ENCODE measurements around the gene LRRC32.
A peak's percentile ranks its signal among the peaks of the same experiment; 100 is the strongest.

Gene LRRC32

DNA sequence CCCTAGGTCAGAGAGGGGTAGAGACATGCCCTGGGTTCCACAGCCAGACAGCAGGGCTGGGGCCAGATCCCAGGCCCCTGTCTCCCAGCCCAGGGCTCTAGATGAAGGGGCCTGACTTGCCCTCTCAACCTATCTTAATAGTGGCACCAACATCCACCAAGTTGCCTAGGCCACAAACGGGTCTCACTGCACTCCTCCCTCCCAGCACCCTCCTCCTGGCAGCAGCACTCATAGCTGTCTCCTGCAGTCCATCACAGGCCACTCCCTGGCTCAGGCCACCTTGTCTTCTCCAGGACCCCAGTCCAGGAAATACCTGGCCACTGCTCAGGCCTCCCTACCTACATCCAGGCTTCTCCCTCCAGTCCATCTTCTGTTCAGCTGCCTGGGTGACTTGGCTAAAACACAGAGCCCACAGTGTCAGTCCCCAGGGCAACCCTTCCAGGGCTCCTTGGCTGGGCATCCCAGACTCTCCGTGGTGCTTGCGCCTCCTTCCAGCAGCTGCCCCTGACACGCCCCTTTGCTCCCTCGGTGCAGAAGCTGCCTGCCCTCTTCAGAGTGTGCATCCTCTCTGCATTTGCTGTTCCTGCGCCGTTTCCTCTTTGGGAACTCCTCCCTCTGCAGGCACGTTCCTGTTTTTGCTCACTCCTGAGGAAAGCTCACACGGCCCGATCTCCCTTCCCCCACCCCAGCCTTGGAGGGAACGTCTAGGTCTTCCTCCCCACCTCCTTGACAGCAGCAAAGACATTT lies 40.5 kb downstream of the LRRC32 start:
- Mint-ChIP-seq H3K9me3 (peaks cover 11% of the 10 kb centered on the region), H3K27me3 (no peaks in the 10 kb centered on the region), H3K4me3 (peak overlapping the region; percentile 13), H3K27ac (peak overlapping the region; percentile 67), H3K36me3 (ENCODE audit: low read depth) (no peaks in the 10 kb centered on the region), H3K4me1 (ENCODE audit: low read depth) (peaks cover 46% of the 10 kb centered on the region)
- DNase-seq = no peak

DNA sequence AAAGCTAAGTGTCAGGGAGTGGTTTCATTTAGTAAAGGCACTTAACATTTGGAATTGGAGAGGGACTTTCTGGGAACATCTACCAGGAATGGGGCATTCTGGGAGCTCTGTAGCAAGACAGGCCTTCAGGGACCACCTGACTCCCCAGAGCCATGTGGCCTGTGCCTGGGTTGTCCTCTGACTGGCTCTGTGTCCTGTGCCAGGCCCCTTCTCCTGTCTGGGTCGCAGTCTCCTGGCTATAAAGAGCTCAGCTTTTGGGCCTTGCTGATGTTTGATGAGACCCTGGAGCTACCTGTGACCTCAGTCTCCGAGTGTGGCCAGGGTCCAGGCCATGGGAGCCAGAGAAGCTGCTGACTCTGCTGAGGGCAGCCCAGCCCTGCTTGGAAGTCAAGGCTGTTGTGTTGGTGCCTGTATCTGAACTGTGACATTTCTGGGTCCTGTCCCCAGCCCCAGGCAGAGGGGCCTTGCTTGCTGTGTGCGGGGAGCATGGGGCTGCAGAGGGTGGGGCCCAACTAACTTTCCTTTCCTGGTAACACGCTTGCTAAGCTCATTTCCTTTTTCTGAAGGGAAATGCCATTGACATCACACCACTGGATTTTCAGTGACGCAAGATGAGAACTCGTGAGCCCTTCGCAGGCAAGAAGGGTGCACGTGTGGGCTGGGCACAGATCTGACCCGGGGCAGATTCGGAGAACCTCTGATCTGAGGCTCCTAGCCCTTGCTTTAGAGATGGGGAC lies 41.3 kb downstream of the LRRC32 start:
- H3K4me1 Mint-ChIP-seq (ENCODE audit: low read depth) = peaks cover 46% of the 10 kb centered on the region
- peak; percentile 43 for DNase-seq
- no peaks in the 10 kb centered on the region for H3K27me3 Mint-ChIP-seq
- H3K4me3 Mint-ChIP-seq = no peak overlapping the region
- no peaks in the 10 kb centered on the region for H3K36me3 Mint-ChIP-seq (ENCODE audit: low read depth)
- peaks cover 11% of the 10 kb centered on the region for H3K9me3 Mint-ChIP-seq
- H3K27ac Mint-ChIP-seq = peak overlapping the region; percentile 67

DNA sequence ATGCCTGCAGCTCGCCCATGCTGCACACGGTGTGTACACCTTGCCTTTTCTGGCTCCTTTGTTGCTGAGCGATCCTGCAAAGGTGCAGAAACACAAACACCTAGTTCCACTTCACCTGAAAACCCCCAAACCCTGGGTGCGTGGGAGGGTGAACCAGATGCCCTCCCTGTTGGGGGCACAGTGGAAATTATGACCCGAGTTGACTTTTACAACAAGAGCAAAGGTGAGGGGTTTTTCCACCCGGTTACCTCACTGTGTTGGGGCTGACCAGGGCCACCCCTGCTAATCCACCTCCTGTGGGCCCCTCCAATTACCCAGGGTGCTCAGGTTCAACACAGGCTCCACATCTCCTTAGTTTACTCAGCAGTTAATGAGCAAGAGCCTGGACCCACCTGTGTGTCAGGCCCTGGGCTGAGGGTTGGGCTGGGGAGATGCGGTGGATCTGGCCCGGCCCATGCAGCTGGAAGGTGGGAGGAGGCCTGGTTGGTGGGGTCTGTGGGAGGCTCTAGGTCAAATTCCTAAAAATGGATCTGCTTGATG lies 42.1 kb downstream of the LRRC32 start:
- H3K27me3 Mint-ChIP-seq = no peaks in the 10 kb centered on the region
- peaks cover 46% of the 10 kb centered on the region for H3K4me1 Mint-ChIP-seq (ENCODE audit: low read depth)
- peaks cover 11% of the 10 kb centered on the region for H3K9me3 Mint-ChIP-seq
- no peak overlapping the region for H3K4me3 Mint-ChIP-seq
- H3K27ac Mint-ChIP-seq = peak overlapping the region; percentile 67
- H3K36me3 Mint-ChIP-seq (ENCODE audit: low read depth) = no peaks in the 10 kb centered on the region
- peak; percentile 54 for DNase-seq

DNA sequence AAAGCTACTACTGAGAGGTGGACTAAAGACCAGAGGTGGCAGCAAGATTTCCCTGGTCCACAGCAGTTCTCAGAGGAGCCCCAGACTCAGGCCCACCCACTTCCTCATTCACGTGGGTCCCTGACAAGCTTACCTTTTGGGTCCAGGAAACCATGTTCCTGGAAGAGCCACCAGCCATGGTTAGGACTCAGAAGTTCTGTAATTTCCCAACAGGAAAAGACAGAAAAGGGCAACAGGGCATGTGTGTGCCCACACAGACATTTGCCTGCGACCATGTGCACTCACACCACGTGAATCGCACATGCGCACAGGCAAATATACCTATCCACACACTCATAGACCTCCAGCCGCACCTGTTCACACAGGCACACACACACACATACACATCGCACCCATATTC lies 42.9 kb downstream of the LRRC32 start:
- H3K27me3 Mint-ChIP-seq = no peaks in the 10 kb centered on the region
- peak; percentile 26 for DNase-seq
- H3K4me3 Mint-ChIP-seq = no peak overlapping the region
- peaks cover 45% of the 10 kb centered on the region for H3K4me1 Mint-ChIP-seq (ENCODE audit: low read depth)
- H3K27ac Mint-ChIP-seq = peak overlapping the region; percentile 83
- H3K9me3 Mint-ChIP-seq = peaks cover 11% of the 10 kb centered on the region
- H3K36me3 Mint-ChIP-seq (ENCODE audit: low read depth) = no peaks in the 10 kb centered on the region

DNA sequence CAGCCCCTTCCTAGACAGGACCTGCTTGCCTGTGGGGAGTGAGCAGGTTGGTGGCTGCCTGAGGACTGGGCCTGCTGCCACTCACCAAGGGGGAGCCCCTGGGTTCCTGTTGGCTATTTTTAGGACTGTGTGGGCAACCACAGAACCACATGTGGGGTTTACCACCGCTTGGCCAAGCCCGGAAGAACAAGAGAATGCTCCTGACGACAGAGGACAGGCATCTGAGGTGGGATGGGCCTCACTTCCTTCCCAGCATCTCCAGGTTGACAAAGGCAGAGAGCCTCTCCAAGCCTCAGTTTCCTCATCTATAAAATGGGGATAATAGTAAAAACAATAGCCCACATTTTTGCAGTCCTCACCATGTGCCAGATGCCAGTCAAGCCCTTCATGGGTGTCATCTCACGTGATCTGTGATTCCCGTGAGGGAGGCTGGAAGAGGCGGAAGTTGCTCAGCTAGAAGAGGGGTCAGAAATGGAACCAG lies 43.6 kb downstream of the LRRC32 start:
- Mint-ChIP-seq H3K27me3 (no peaks in the 10 kb centered on the region), H3K4me3 (no peak overlapping the region), H3K27ac (peak overlapping the region; percentile 83), H3K9me3 (peaks cover 11% of the 10 kb centered on the region), H3K4me1 (ENCODE audit: low read depth) (peaks cover 44% of the 10 kb centered on the region), H3K36me3 (ENCODE audit: low read depth) (no peaks in the 10 kb centered on the region)
- DNase-seq = peak; percentile 58

DNA sequence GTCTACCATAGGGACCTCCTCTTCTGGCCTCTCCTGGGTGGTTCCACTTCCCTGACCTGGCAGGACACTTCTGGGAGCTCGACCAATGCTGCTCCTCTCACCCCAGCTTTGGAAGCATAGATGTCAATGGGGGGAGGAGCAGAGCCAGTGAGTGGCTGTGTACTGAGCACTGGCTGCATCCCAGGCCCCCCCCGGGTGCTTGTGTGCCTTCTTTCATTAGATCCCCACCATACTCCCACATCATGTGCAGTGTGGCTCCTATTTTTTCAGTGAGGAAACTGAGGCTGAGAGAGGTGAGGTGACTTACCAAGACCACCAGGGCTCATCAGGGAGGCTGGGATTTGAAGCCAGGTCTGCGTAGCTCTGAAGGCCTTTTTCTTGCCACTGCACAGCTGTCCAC lies 44.3 kb downstream of the LRRC32 start:
- DNase-seq = no peak
- Mint-ChIP-seq H3K9me3 (peaks cover 11% of the 10 kb centered on the region), H3K36me3 (ENCODE audit: low read depth) (no peaks in the 10 kb centered on the region), H3K4me1 (ENCODE audit: low read depth) (peaks cover 44% of the 10 kb centered on the region), H3K4me3 (no peak overlapping the region), H3K27ac (no peak overlapping the region), H3K27me3 (no peaks in the 10 kb centered on the region)

DNA sequence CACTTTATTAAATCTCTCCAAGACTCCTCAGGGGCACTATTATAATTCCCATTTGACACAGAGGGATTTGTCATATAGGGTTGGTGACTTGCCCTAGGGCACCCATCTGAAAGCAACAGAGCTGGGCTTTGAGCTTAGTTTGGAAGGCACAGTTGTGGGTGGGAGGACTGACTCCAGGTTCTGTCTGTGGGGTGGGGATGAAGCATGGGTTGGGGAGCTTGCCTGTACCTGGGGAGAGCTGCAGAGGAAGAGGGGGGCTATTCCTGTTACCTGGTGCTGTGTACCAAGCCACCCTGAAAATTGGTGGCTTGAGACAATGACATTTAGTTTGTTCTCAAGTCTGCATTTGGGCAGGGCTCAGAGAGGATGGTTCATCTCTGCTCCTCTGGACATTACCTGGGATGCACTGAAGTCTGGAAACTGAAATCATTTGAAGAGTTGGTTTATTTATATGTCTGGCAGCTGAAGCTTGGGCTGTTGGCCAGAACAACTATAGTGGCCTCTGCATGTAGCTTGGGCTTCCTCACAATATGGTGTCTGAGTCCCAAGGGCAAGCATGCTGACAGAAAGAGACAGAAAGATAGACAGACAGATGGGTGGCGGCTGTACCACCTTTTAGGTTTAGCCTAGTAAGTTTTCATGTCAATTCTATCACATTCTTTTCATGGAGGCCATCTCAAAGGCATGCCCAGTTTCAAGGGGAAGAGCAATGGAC lies 44.9 kb downstream of the LRRC32 start:
- Mint-ChIP-seq H3K4me1 (ENCODE audit: low read depth) (peaks cover 43% of the 10 kb centered on the region), H3K27ac (no peak overlapping the region), H3K27me3 (no peaks in the 10 kb centered on the region), H3K9me3 (peaks cover 11% of the 10 kb centered on the region), H3K36me3 (ENCODE audit: low read depth) (no peaks in the 10 kb centered on the region), H3K4me3 (no peak overlapping the region)
- DNase-seq = no peak

DNA sequence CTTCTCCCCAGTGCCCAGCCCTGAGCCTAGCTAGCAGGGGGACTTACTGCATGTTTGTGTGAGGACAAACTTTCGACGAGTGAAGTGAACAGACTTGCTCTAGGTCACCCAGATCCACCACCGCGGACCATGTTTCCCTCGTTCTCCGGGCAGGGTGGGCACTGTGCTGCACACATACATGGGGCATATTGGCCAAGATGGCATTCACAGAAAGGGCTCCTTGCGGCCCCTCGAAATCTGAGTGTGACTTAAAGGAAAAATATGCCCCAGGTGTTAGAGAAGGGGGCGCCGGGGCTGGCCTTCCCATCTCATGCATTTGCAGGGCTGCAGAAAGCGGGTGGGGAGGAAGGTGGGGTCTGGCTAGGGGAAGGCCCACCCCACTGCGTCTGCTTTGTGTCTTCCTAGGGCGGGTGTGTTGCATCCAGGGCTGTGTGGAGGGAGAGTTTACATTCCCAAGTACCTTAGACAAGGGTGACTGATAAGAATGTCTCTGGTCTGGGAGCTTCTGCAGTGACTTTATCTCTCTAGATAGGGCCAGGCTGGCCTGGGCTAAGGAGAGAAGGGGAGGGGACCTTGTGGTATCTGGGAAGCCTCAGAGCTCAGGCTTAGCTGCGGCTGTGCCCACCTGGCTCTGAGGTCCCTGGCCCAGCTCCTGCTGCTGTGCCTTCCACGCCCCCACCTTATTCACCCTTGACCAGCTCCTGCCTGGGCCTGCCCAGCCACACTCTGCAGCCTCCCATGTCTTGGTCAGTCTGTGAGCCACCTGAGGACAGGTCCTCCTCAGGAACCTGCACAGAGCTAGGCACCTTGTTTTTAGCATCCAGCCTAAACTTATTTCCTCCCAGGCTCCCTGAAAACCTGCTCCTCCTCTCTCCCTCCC lies 45.8 kb downstream of the LRRC32 start:
- no peak overlapping the region for H3K4me3 Mint-ChIP-seq

DNA sequence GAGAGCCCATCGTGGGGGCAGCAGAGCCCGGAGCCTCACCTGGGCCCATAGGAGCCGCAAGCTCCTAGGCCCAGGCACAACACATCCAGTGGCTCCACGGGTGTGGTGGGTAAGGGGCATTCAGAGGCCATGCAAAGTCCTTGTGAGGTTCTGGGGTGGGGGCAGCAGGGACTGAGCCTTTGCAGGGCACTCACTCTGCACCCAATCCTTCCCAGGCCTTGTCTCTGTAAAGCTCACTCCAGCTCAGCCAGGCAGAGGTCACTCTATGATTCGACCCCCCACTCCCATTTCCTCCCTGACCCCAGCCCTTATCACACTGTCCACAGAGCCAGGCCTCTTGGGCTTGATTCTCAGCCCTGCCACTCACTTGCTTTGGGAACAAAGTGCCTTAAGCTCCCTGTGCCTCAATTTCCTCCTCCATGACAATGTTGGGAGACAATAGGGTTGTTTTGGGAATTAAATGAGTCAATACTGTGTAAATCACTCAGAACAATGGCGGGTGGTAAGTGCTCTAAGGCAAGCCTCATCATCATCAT lies 46.6 kb downstream of the LRRC32 start:
- H3K4me1 Mint-ChIP-seq (ENCODE audit: low read depth) = peaks cover 26% of the 10 kb centered on the region
- H3K27me3 Mint-ChIP-seq = no peaks in the 10 kb centered on the region
- H3K27ac Mint-ChIP-seq = no peak overlapping the region
- DNase-seq = no peak
- H3K4me3 Mint-ChIP-seq = no peak overlapping the region
- no peaks in the 10 kb centered on the region for H3K36me3 Mint-ChIP-seq (ENCODE audit: low read depth)
- peaks cover 11% of the 10 kb centered on the region for H3K9me3 Mint-ChIP-seq

More for the DNA sequence above, 45.8 kb downstream of the LRRC32 start:
- no peaks in the 10 kb centered on the region for H3K27me3 Mint-ChIP-seq
- DNase-seq = peak; percentile 12
- peaks cover 34% of the 10 kb centered on the region for H3K4me1 Mint-ChIP-seq (ENCODE audit: low read depth)
- no peak overlapping the region for H3K27ac Mint-ChIP-seq
- H3K9me3 Mint-ChIP-seq = peaks cover 11% of the 10 kb centered on the region
- H3K36me3 Mint-ChIP-seq (ENCODE audit: low read depth) = no peaks in the 10 kb centered on the region

DNA sequence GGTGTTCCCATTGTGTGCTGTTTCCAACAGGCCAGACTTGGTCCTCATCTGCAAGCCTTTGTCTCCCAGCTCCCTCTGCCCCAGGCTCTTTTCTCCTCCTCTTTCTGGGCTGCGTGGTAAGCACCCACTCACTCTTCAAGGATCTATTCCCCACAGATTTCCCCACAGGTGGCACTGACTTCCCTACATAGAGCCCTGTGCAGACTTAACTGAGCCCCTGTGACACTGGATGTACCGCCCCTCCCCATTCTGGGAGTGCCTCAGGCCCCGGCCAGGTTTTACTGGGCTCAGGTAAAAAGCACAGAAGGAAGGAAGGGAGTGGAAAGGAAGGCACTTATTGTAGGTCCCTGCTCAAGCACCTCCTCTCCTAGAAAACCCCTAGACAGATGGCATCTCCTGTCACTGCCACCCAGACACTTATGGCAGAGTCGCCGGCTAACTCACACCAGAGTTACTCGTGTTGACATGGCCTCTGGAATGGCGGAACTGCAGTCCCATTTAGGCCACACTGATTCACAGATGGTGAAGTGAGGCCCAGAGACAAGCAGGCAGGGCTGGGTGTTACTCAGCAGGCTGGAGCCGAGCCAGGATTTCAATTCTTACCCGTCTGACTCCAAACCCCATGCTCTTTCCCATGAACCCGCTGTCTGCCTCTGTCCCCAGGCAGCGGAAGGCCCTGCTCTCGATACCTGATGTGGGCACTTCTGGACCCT lies 47.2 kb downstream of the LRRC32 start:
- no peak overlapping the region for H3K4me3 Mint-ChIP-seq
- H3K9me3 Mint-ChIP-seq = peaks cover 17% of the 10 kb centered on the region
- H3K27me3 Mint-ChIP-seq = no peaks in the 10 kb centered on the region
- peaks cover 20% of the 10 kb centered on the region for H3K4me1 Mint-ChIP-seq (ENCODE audit: low read depth)
- DNase-seq = no peak
- H3K36me3 Mint-ChIP-seq (ENCODE audit: low read depth) = no peaks in the 10 kb centered on the region
- no peak overlapping the region for H3K27ac Mint-ChIP-seq

DNA sequence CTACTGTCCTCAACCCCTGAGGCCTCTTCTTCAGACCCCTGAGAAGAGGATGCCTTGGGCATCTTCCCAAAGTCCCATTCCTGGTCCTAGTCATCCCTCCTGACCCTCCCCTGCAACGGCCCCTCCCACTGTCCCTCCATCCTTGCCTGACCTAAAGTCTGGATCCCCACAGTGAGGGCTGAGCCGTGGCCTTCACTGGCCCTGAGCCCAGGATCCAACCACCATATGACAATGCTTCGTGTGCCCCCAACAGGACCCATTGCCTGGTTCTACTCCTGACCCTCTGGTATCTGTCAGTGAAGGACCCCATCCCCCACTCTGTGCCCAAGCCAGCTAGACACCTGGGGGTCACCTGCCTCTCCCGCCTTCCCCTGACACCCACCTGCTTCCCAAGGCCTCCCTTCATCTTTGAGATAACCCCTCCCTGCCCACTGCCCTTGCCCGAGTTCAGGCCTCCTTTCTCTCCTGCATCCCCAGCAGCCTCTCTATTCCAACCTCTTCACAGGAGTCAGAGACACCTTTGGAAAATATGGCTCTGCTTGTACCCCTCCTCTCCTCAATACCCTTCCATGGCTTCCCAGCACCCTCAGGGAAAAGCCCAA lies 48.0 kb downstream of the LRRC32 start:
- no peak overlapping the region for H3K4me3 Mint-ChIP-seq

DNA sequence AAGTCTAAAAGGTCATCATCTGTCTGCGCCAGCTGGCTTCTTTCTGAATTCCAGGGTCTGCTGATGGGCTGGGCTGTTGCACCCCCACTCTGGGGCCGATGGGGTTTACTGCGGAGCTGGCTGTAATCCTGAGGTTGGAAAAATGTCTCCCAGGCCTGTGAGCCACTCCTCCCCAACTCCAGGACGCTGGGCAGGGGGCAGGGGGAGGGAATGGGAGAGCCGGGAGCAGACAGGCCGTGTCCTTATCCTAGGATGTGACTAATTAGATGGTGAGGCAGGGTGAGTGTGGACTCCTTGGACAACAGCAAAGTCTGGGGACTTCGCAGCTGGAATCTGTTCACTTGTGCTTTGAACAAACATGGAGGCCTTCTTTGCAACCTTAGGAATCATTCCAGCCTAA lies 48.7 kb downstream of the LRRC32 start:
- peak; percentile 12 for DNase-seq
- Mint-ChIP-seq H3K4me1 (ENCODE audit: low read depth) (peaks cover 5% of the 10 kb centered on the region), H3K9me3 (peaks cover 18% of the 10 kb centered on the region), H3K4me3 (no peak overlapping the region), H3K27ac (no peak overlapping the region), H3K27me3 (no peaks in the 10 kb centered on the region), H3K36me3 (ENCODE audit: low read depth) (no peaks in the 10 kb centered on the region)

More for the DNA sequence above, 48.0 kb downstream of the LRRC32 start:
- Mint-ChIP-seq H3K27ac (no peak overlapping the region), H3K9me3 (peaks cover 18% of the 10 kb centered on the region), H3K4me1 (ENCODE audit: low read depth) (peaks cover 12% of the 10 kb centered on the region), H3K27me3 (no peaks in the 10 kb centered on the region), H3K36me3 (ENCODE audit: low read depth) (no peaks in the 10 kb centered on the region)
- DNase-seq = peak; percentile 1

DNA sequence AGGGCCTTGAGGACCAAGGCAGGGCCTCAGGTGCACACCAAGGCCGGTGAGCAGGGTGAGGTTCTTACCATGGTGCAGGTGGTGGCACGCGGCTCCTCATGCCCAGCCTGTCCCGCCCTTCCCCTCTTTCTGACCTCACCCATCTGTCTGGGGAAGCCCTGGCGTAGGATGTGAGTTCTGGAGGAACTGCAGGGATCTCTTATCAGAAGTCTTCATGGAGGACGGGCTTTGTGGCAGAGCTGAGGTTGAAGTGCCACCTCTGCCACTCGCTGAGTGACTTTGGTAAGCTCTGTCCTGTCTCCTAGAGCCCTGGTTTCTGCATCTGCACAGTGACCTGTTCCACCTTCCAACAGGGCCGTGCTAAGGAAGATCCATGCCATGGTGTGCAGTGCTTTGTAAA lies 49.1 kb downstream of the LRRC32 start:
- peaks cover 18% of the 10 kb centered on the region for H3K9me3 Mint-ChIP-seq
- no peak overlapping the region for H3K4me3 Mint-ChIP-seq
- no peaks in the 10 kb centered on the region for H3K27me3 Mint-ChIP-seq
- H3K36me3 Mint-ChIP-seq (ENCODE audit: low read depth) = no peaks in the 10 kb centered on the region
- no peak for DNase-seq
- H3K27ac Mint-ChIP-seq = no peak overlapping the region
- H3K4me1 Mint-ChIP-seq (ENCODE audit: low read depth) = peaks cover 2% of the 10 kb centered on the region
